ENCODE results near the gene HSH2D.

GRCh38 chr19:16161840-16162239, 18.4 kb downstream of the HSH2D start:
- TF ChIP-seq TBX2 (CRISPR knock-in tag; IDR thresholded peaks at IDR 0.05; ENCODE audit: borderline replicate concordance) (no peak), GTF2F1 (IDR thresholded peaks at IDR 0.05; ENCODE audit: low read length) (no peak), REST (IDR thresholded peaks at IDR 0.05; ENCODE audit: borderline replicate concordance in 1 of 2, low read depth in 1 of 2, low read length in 2 of 2) (no peak), CTCF (CRISPR knock-in tag; IDR thresholded peaks at IDR 0.05) (no peak)
